GM19397 (cell line): ENCODE measurements around the gene RNFT2.

ENCODE experiments used
- ATAC-seq: cut with Tn5 transposase; IDR thresholded peaks from one replicate; pipeline ENCODE4 v1.9.1; 2021; ENCODE audit warnings: mild to moderate bottlenecking, moderate library complexity; ENCODE audit not compliant: unreplicated experiment

Gene RNFT2

GRCh38 chr12:116737774-116738657 is at the start of gene RNFT2, which contains the start of gene SPRING1:
TSS of gene RNFT2 (plus strand) at chr12:116738315. CDS start at chr12:116740498, 2,183 bp downstream.
TSS of gene SPRING1 (minus strand) at chr12:116738069. CDS start at chr12:116737900, 169 bp downstream.
- peak; percentile 95 for ATAC-seq

GRCh38 chr12:116689521-116689920 is 48.6 kb upstream of the RNFT2 start:
- ATAC-seq: no peak

GRCh38 chr12:116689979-116690744 is 48.0 kb upstream of the RNFT2 start:
- no peak for ATAC-seq

- no peak for ATAC-seq
These were observed 46.9 kb upstream of the RNFT2 start for GRCh38 chr12:116691205-116691604.

- no peak for ATAC-seq
These were observed 46.5 kb upstream of the RNFT2 start for GRCh38 chr12:116691636-116692035.

- no peak for ATAC-seq
These were observed 45.5 kb upstream of the RNFT2 start for GRCh38 chr12:116692605-116693004.

GRCh38 chr12:116693286-116694227 is 44.6 kb upstream of the RNFT2 start:
- ATAC-seq: no peak

- no peak for ATAC-seq
These were observed 43.3 kb upstream of the RNFT2 start for GRCh38 chr12:116694653-116695463.

GRCh38 chr12:116695464-116695725 is 42.7 kb upstream of the RNFT2 start:
- no peak for ATAC-seq

- no peak for ATAC-seq
These were observed 40.8 kb upstream of the RNFT2 start for GRCh38 chr12:116697305-116697704.

GRCh38 chr12:116697716-116698115 is 40.4 kb upstream of the RNFT2 start:
- ATAC-seq: no peak

- ATAC-seq: no peak
These were observed 40.0 kb upstream of the RNFT2 start for GRCh38 chr12:116698116-116698515.

GRCh38 chr12:116698554-116699075 is 39.5 kb upstream of the RNFT2 start:
- no peak for ATAC-seq

GRCh38 chr12:116700066-116700465 is 38.0 kb upstream of the RNFT2 start:
- no peak for ATAC-seq

- ATAC-seq: no peak
These were observed 36.7 kb upstream of the RNFT2 start for GRCh38 chr12:116701432-116701831.

GRCh38 chr12:116703214-116703795 is 34.8 kb upstream of the RNFT2 start:
- no peak for ATAC-seq

GRCh38 chr12:116707751-116708150 is 30.4 kb upstream of the RNFT2 start:
- ATAC-seq: no peak

GRCh38 chr12:116708826-116709756 is 29.0 kb upstream of the RNFT2 start:
- ATAC-seq: no peak
